Type B pancreatic cell (in vitro differentiated cells): ENCODE measurements around the gene ARHGEF10L. TPM values are rescaled to one million over a fixed set of nuclear protein-coding genes. Genes with fewer than 3 reads are reported as not detected.

Source experiments
- DNase-seq: peaks from one replicate; pipeline ENCODE4 v3.0.0; 2021; ENCODE audit warnings: mixed read lengths; ENCODE audit not compliant: unreplicated experiment; ENCODE audit errors: extremely low spot score
- H3K27ac Mint-ChIP-seq: 2 replicates; pipeline ENCODE4 v1.8.0; 2021; ENCODE audit warnings: mild to moderate bottlenecking, mixed read lengths
- H3K27me3 Mint-ChIP-seq: 2 replicates; pipeline ENCODE4 v1.8.0; 2021; ENCODE audit warnings: mixed read lengths
- H3K36me3 Mint-ChIP-seq: 2 replicates; pipeline ENCODE4 v1.8.0; 2021; ENCODE audit warnings: mixed read lengths
- H3K4me1 Mint-ChIP-seq: one replicate; pipeline ENCODE4 v1.8.0; 2021; ENCODE audit warnings: mixed read lengths; ENCODE audit not compliant: unreplicated experiment
- H3K4me3 Mint-ChIP-seq: 2 replicates; pipeline ENCODE4 v1.8.0; 2021; ENCODE audit warnings: mild to moderate bottlenecking, mixed read lengths
- H3K9me3 Mint-ChIP-seq: 2 replicates; pipeline ENCODE4 v1.8.0; 2021; ENCODE audit warnings: mixed read lengths
- total RNA-seq: library from RNA; stranded (reverse); gene quantifications from 2 replicates; pipeline ENCODE4 v1.2.1, GENCODE V29; 2021; ENCODE audit warnings: low replicate concordance
- TF ChIP-seq, protein P1 (sequence below): fragments of 200-600 bp; sonication (generic); conservative IDR thresholded peaks from 2 replicates; pipeline ENCODE4 v1.5.0; 2021; ENCODE audit warnings: antibody characterized with exemption, mild to moderate bottlenecking

ARHGEF10L gene
- total RNA-seq, 1 donor from 2014 or later: 36.0 TPM

DNA sequence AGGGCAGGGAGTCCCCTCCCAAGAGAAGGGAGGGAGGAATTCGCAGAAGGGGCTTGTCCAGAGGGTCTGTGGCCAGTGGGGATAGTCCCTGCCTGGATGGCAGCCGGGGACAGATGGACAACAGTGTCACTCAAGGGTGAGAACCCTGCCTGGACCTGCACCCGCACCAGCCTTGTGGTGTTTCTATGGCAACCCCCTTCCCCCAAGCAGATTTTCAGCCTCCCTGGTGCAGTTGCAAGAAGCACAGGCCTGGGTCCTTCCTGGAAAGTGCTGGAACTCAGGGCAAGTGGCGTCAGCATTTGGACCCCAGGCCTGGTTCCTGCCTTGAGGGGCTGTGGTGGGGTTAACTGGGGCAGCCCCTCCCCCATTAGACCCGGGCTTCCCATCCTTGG, 131.8 kb downstream of the ARHGEF10L start:
- TF ChIP-seq, protein P1, sequence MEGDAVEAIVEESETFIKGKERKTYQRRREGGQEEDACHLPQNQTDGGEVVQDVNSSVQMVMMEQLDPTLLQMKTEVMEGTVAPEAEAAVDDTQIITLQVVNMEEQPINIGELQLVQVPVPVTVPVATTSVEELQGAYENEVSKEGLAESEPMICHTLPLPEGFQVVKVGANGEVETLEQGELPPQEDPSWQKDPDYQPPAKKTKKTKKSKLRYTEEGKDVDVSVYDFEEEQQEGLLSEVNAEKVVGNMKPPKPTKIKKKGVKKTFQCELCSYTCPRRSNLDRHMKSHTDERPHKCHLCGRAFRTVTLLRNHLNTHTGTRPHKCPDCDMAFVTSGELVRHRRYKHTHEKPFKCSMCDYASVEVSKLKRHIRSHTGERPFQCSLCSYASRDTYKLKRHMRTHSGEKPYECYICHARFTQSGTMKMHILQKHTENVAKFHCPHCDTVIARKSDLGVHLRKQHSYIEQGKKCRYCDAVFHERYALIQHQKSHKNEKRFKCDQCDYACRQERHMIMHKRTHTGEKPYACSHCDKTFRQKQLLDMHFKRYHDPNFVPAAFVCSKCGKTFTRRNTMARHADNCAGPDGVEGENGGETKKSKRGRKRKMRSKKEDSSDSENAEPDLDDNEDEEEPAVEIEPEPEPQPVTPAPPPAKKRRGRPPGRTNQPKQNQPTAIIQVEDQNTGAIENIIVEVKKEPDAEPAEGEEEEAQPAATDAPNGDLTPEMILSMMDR: no peak
- Mint-ChIP-seq H3K4me1 (peaks cover 34% of the 10 kb centered on the region), H3K36me3 (no peaks in the 10 kb centered on the region), H3K9me3 (no peaks in the 10 kb centered on the region), H3K27ac (no peak overlapping the region), H3K4me3 (no peak overlapping the region), H3K27me3 (no peaks in the 10 kb centered on the region)
- no peak for DNase-seq

DNA sequence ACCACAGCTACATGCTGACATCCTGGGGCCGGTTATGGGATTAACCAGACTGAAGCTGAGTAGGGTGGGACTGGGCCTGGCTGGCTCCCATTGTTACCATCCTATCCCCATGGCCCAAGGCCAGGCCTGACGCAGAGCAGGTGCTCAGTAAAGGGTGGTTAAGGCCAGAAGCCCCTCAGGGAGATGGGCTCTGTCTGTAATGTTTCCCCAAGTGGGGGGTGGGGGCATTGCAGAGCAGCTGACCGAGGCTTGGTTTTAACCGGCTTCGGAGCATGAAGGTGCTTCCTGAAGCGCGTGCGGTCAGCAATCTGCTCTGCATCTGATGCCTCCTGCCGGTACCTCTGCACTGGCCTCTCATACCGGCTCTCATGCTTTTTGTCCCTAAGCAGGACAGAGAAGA, 132.2 kb downstream of the ARHGEF10L start:
- peaks cover 34% of the 10 kb centered on the region for H3K4me1 Mint-ChIP-seq
- H3K27ac Mint-ChIP-seq: no peak overlapping the region
- no peaks in the 10 kb centered on the region for H3K27me3 Mint-ChIP-seq
- DNase-seq: no peak
- TF ChIP-seq, protein P1: peak; percentile 56
- H3K4me3 Mint-ChIP-seq: no peak overlapping the region
- H3K36me3 Mint-ChIP-seq: no peaks in the 10 kb centered on the region
- no peaks in the 10 kb centered on the region for H3K9me3 Mint-ChIP-seq

DNA sequence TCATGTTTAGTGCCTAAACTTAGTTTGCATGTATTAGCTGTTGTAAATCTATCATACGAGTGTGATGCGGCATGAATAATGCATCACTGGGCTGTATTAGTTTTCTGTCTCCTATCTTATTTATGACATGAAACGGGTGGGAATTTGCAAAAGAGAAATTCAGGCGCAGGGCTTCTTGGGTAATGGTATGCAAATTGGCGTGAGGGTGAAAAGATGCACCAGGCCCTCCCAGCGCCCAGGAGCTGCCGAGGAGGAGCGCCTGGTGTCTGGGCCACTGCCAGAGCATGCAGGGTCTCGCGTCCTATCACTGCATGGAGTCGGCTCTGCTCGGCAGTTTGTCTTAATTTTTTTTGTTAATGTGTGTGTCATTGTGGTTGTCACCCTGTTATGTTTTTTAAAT, 132.7 kb downstream of the ARHGEF10L start:
- Mint-ChIP-seq H3K9me3 (no peaks in the 10 kb centered on the region), H3K36me3 (no peaks in the 10 kb centered on the region), H3K27me3 (no peaks in the 10 kb centered on the region), H3K4me1 (peaks cover 32% of the 10 kb centered on the region), H3K4me3 (no peak overlapping the region), H3K27ac (no peak overlapping the region)
- DNase-seq: no peak
- TF ChIP-seq, protein P1: no peak

DNA sequence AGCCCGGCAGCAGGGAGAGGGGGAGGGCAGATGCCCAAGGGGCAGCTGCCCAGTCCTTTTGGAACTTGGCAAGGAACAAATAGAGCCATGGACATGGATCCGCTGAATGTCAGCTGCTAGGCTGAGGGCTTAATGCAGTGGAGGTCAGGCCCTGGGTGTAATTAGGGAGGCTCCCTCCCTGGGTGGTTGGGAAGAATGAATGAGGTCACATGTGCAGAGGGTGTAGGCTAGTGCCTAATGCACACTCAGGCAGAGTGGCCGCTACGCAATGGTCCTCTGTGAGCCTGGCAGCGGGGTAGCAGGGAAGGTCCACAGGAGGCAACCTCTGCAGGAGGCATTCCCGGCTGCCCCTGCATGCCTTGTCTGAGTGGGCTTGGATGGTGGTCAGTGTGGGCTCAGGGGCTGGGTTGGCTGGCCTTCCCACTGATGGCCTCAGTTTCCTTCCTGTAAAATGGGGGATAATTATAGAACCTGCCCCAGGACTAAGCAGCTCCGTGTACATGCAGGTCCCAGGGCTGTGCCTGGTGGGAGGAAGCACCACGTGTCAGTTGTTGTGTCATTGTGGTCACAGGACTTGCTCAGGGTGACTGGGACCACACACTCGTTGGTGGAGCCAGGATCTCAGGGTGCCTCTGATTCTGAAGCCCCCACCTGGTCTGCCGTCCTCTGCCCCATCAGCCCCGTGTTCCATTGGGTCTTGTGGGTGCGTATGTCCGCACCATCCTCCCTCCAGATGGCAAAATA, 134.0 kb downstream of the ARHGEF10L start:
- no peak overlapping the region for H3K27ac Mint-ChIP-seq
- H3K36me3 Mint-ChIP-seq: no peaks in the 10 kb centered on the region
- TF ChIP-seq, protein P1: no peak
- H3K4me3 Mint-ChIP-seq: no peak overlapping the region
- DNase-seq: no peak
- H3K27me3 Mint-ChIP-seq: no peaks in the 10 kb centered on the region
- H3K9me3 Mint-ChIP-seq: no peaks in the 10 kb centered on the region
- peaks cover 30% of the 10 kb centered on the region for H3K4me1 Mint-ChIP-seq

DNA sequence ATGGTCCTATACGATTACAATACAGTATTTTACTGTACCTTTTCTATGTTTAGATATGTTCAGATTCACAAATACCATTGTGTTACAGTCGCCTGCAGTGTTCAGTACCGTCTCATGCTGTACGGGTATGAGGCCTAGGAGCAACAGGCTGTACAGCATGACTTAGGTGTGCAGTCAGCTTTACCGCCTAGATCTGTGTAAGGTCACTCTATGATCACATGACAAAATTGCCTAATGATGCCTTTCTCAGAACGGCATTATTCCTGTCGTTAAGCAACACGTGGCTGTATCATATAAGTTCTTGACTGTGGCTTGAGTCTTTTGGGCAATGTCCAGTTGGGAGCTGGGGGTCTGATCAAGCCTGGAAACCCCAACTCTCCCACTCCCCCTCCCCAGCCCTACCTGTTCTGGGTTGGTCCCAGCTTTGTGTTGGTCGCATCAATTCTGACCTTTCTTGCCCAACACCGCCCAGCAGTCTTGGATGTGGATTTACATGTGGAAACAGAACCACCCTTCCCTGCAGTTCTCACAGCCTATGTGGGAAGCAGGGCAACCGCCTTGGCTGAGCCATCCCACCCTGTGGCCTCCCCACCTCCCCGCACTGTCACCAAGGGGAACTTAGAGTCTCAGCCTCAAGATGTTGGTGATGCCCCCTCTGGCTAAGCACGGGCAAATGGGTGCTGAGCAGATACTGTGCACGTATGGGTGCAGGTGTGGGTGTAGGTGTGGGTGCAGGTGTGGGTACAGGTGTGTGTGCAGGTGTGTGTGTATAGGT, 135.4 kb downstream of the ARHGEF10L start:
- Mint-ChIP-seq H3K27ac (peak overlapping the region; percentile 29), H3K27me3 (no peaks in the 10 kb centered on the region), H3K4me1 (peaks cover 30% of the 10 kb centered on the region), H3K9me3 (no peaks in the 10 kb centered on the region), H3K36me3 (no peaks in the 10 kb centered on the region), H3K4me3 (peak overlapping the region; percentile 49)
- TF ChIP-seq, protein P1: no peak
- DNase-seq: no peak
